H1 (cell line): ENCODE results near the gene RPTOR. TPM values are rescaled to one million over a fixed set of nuclear protein-coding genes. Genes with fewer than 3 reads are reported as not detected.

Source experiments
- CTCF ChIA-PET: fragments of 300-600 bp; sonication (Branson Sonifier 250); formaldehyde crosslinking; loops from one replicate; lab custom pipeline; 2021; ENCODE audit not compliant: partially characterized antibody; lab: Charles Lee
- POLR2A ChIA-PET: fragments of 300-600 bp; sonication (Branson Sonifier 250); formaldehyde crosslinking; loops from one replicate; lab custom pipeline; 2021; ENCODE audit warnings: inconsistent platforms; ENCODE audit not compliant: partially characterized antibody; lab: Charles Lee
- DNase-seq, 2 experiments: peaks; one replicate each; pipeline versions ENCODE4 v3.0.0 to v3.0.0-alpha.2; 2010 to 2022; ENCODE audit warnings: low spot score in 2 of 2, low read depth in 1 of 2, mixed read lengths in 1 of 2
- FAIRE-seq: peaks from 2 replicates; lab custom pipeline; 2011; peaks lifted over from hg19 to GRCh38; lab: Jason Lieb, UNC
- H2AFZ ChIP-seq: 2 replicates; pipeline ENCODE4 v1.8.1; 2012; ENCODE audit warnings: low read length, inconsistent platforms
- H2AK5ac ChIP-seq: 2 replicates; pipeline ENCODE4 v1.6.1; 2013; ENCODE audit warnings: low read depth, low read length
- H2BK120ac ChIP-seq: replicated peaks from 2 replicates; pipeline ENCODE3; 2013; ENCODE audit warnings: low read depth, low read length, inconsistent platforms
- H2BK12ac ChIP-seq: 2 replicates; pipeline ENCODE4 v1.6.1; 2013; ENCODE audit warnings: low read depth, low read length
- H2BK15ac ChIP-seq: 2 replicates; pipeline ENCODE4 v1.6.1; 2013; ENCODE audit warnings: low read length
- H2BK20ac ChIP-seq: 2 replicates; pipeline ENCODE4 v1.6.1; 2013; ENCODE audit warnings: low read length
- H2BK5ac ChIP-seq: 2 replicates; pipeline ENCODE4 v1.6.1; 2013; ENCODE audit warnings: low read depth, low read length
- H3K14ac ChIP-seq: 2 replicates; pipeline ENCODE4 v1.6.1; 2013; ENCODE audit warnings: inconsistent platforms; ENCODE audit not compliant: insufficient read length
- H3K18ac ChIP-seq: 2 replicates; pipeline ENCODE4 v1.6.1; 2013; ENCODE audit warnings: low read length; ENCODE audit errors: extremely low read depth
- H3K23ac ChIP-seq: 2 replicates; pipeline ENCODE4 v1.6.1; 2013; ENCODE audit warnings: inconsistent platforms; ENCODE audit not compliant: insufficient read length
- H3K23me2 ChIP-seq: 2 replicates; pipeline ENCODE4 v1.6.1; 2013; ENCODE audit warnings: low read depth, low read length
- H3K27ac ChIP-seq: 2 replicates; pipeline ENCODE4 v1.6.1; 2011; ENCODE audit warnings: low read depth, low read length, inconsistent platforms
- H3K27me3 ChIP-seq, 4 experiments: replicated peaks in 1 of 4; 1 replicate in 1 of 4; 2 replicates in 3 of 4; pipeline versions ENCODE4 v1.6.1 to v1.8.1; 2011 to 2013; ENCODE audit warnings: low read length in 3 of 4, mild to moderate bottlenecking in 3 of 4, inconsistent platforms in 2 of 4, mixed read lengths in 2 of 4, moderate library complexity in 1 of 4; ENCODE audit not compliant: control insufficient read depth in 3 of 4, insufficient read depth in 3 of 4; ENCODE audit errors: extremely low read depth in 1 of 4
- H3K36me3 ChIP-seq, 4 experiments: 2 replicates each; pipeline versions ENCODE4 v1.6.1 to v1.8.1; 2011 to 2013; ENCODE audit warnings: mild to moderate bottlenecking in 4 of 4, low read length in 3 of 4, moderate library complexity in 2 of 4, control low read depth in 1 of 4, inconsistent platforms in 1 of 4; ENCODE audit not compliant: insufficient read depth in 4 of 4, control insufficient read depth in 2 of 4
- H3K4ac ChIP-seq: replicated peaks from 2 replicates; pipeline ENCODE3; 2013; ENCODE audit warnings: low read length, low read depth, mixed read lengths, inconsistent platforms; ENCODE audit not compliant: insufficient read length
- H3K4me1 ChIP-seq, 4 experiments: replicated peaks in 1 of 4; 1 replicate in 1 of 4; 2 replicates in 3 of 4; pipeline versions ENCODE4 v1.6.1 to v1.8.1; 2011 to 2013; ENCODE audit warnings: low read length in 3 of 4, inconsistent platforms in 2 of 4, mixed read lengths in 1 of 4; ENCODE audit not compliant: insufficient read depth in 4 of 4, control insufficient read depth in 3 of 4
- H3K4me2 ChIP-seq, 2 experiments: 2 replicates each; pipeline versions ENCODE4 v1.6.1 to v1.8.1; 2011 to 2013; ENCODE audit warnings: low read depth in 2 of 2, low read length in 2 of 2, control low read depth in 1 of 2, inconsistent platforms in 1 of 2, mild to moderate bottlenecking in 1 of 2; ENCODE audit not compliant: insufficient read depth in 1 of 2
- H3K4me3 ChIP-seq, 4 experiments: fragments of 200-600, 300-600 bp in 1 of 4; sonication (generic), shearing (Covaris generic), sonication (Bioruptor Twin) in 1 of 4; 2 replicates each; pipeline versions ENCODE4 v1.5.1 to v1.8.1; 2011 to 2016; ENCODE audit warnings: low read length in 4 of 4, low read depth in 3 of 4, control low read depth in 2 of 4, inconsistent platforms in 2 of 4, mild to moderate bottlenecking in 2 of 4, mixed read lengths in 1 of 4, moderate library complexity in 1 of 4; ENCODE audit not compliant: insufficient read depth in 2 of 4; ENCODE audit errors: extremely low read depth in 1 of 4
- H3K56ac ChIP-seq: replicated peaks from 2 replicates; pipeline ENCODE3; 2013; ENCODE audit warnings: low read depth, mild to moderate bottlenecking, mixed read lengths, low read length, inconsistent platforms; ENCODE audit not compliant: insufficient read length
- H3K79me1 ChIP-seq: 2 replicates; pipeline ENCODE4 v1.6.1; 2013; ENCODE audit warnings: low read depth, low read length, control low read depth
- H3K79me2 ChIP-seq, 2 experiments: 2 replicates each; pipeline versions ENCODE4 v1.6.1 to v1.8.1; 2012 to 2013; ENCODE audit warnings: low read length in 2 of 2, mild to moderate bottlenecking in 2 of 2, inconsistent platforms in 1 of 2; ENCODE audit not compliant: insufficient read depth in 2 of 2, control insufficient read depth in 1 of 2
- H3K9ac ChIP-seq, 4 experiments: replicated peaks in 1 of 4; 1 replicate in 1 of 4; 2 replicates in 3 of 4; pipeline versions ENCODE4 v1.6.1 to v1.8.1; 2011 to 2013; ENCODE audit warnings: low read depth in 3 of 4, low read length in 3 of 4, control low read depth in 2 of 4, mild to moderate bottlenecking in 2 of 4, moderate library complexity in 2 of 4, inconsistent platforms in 1 of 4; ENCODE audit errors: extremely low read depth in 1 of 4
- H3K9me3 ChIP-seq, 2 experiments: 2 replicates each; pipeline versions ENCODE4 v1.6.1 to v1.8.1; 2012 to 2013; ENCODE audit warnings: mild to moderate bottlenecking in 2 of 2, moderate library complexity in 2 of 2, control low read depth in 1 of 2, inconsistent platforms in 1 of 2, low read depth in 1 of 2, low read length in 1 of 2, mixed read lengths in 1 of 2; ENCODE audit not compliant: insufficient read depth in 2 of 2
- H4K20me1 ChIP-seq, 2 experiments: replicated peaks in 1 of 2; 2 replicates each; pipeline versions ENCODE3 to v1.8.1; 2011 to 2013; ENCODE audit warnings: inconsistent platforms in 2 of 2, low read length in 2 of 2, mild to moderate bottlenecking in 1 of 2; ENCODE audit not compliant: insufficient read depth in 2 of 2, control insufficient read depth in 1 of 2
- H4K5ac ChIP-seq: 2 replicates; pipeline ENCODE4 v1.6.1; 2013; ENCODE audit warnings: low read length, low read depth, mixed read lengths, inconsistent platforms; ENCODE audit not compliant: insufficient read length
- H4K8ac ChIP-seq: 2 replicates; pipeline ENCODE4 v1.8.0; 2013; ENCODE audit warnings: mild to moderate bottlenecking, moderate library complexity, low read length, inconsistent platforms; ENCODE audit not compliant: insufficient read depth; ENCODE audit errors: extremely low read depth
- H4K91ac ChIP-seq: replicated peaks from 2 replicates; pipeline ENCODE3; 2013; ENCODE audit warnings: low read length, mixed read lengths, inconsistent platforms; ENCODE audit not compliant: insufficient read length
- BRCA1 ChIP-seq: IDR thresholded peaks from 2 replicates; pipeline ENCODE4 v1.6.1; 2012; ENCODE audit warnings: low read depth, low read length, improper control_type of control experiment
- CREB1 ChIP-seq: IDR thresholded peaks from 2 replicates; pipeline ENCODE4 v1.6.1; 2012; ENCODE audit warnings: inconsistent platforms
- KDM5A ChIP-seq: fragments of 200-600 bp; IDR thresholded peaks from 2 replicates; pipeline ENCODE4 v1.7.1; 2012; ENCODE audit warnings: mild to moderate bottlenecking, low read length, inconsistent platforms, mixed read lengths
- RNF2 ChIP-seq: fragments of 200-900, 300-1000 bp; sonication (generic); IDR thresholded peaks from 2 replicates; pipeline ENCODE4 v1.7.1; 2016; ENCODE audit warnings: borderline replicate concordance, low read depth, mild to moderate bottlenecking, antibody characterized with exemption, low read length; ENCODE audit not compliant: poor library complexity, severe bottlenecking; ENCODE audit errors: missing control alignments
- SAP30 ChIP-seq: fragments of 300-600 bp; sonication (generic); IDR thresholded peaks from 2 replicates; pipeline ENCODE4 v1.7.1; 2012; ENCODE audit warnings: low read length, moderate library complexity, mild to moderate bottlenecking, inconsistent platforms; ENCODE audit not compliant: insufficient read depth, insufficient replicate concordance
- SIN3A ChIP-seq, 2 experiments: IDR thresholded peaks in 1 of 2; conservative IDR thresholded peaks in 1 of 2; 2 replicates each; pipeline ENCODE4 v1.6.1; 2011 to 2012; ENCODE audit warnings: low read length in 2 of 2, improper control_type of control experiment in 1 of 2, low read depth in 1 of 2, mild to moderate bottlenecking in 1 of 2
- TBP ChIP-seq: IDR thresholded peaks from 2 replicates; pipeline ENCODE4 v1.6.1; 2011; ENCODE audit warnings: low read depth, low read length, improper control_type of control experiment
- WGBS, 2 experiments: shearing (Covaris generic) in 1 of 2; methylation state at CpG; one replicate each; pipeline versions ENCODE4 v1.1.6 to v1.1.7; 2013 to 2015; ENCODE audit warnings: low lambda C conversion rate in 2 of 2, mixed read lengths in 2 of 2, inconsistent platforms in 1 of 2, low coverage in 1 of 2, missing lambda C conversion rate in 1 of 2; ENCODE audit not compliant: insufficient replicate concordance in 2 of 2, insufficient coverage in 1 of 2, insufficient read length in 1 of 2; ENCODE audit errors: extremely low coverage in 1 of 2, missing lambda C conversion rate in 1 of 2; 5-methylcytosine and 5-hydroxymethylcytosine counted together
- polyA plus RNA-seq, 7 experiments: library from polyadenylated mRNA; depleted of rRNA in 3 of 7; stranded (reverse) in 5 of 7; unstranded in 2 of 7; fragments of >200 nt in 5 of 7; fragments of 200-250 nt in 2 of 7; gene quantifications; 1 replicate in 5 of 7; 2 replicates in 1 of 7; 4 replicates in 1 of 7; pipeline versions ENCODE4 v1.2.1 to v1.2.3, GENCODE V29; 2011 to 2013; ENCODE audit warnings: missing spikeins in 2 of 7, mixed read lengths in 2 of 7
- total RNA-seq: library from RNA; stranded (reverse); fragmentation: NEBNext Ultra II Directional; extraction: Animal tissue kit (Norgen Biotek cat#: 25700); gene quantifications from 2 replicates; pipeline ENCODE4 v1.2.1, GENCODE V29; 2021
- TF ChIP-seq, protein P1 (sequence below), 3 experiments: IDR thresholded peaks; 1 replicate in 2 of 3; 2 replicates in 1 of 3; pipeline versions ENCODE4 v1.5.1 to v1.6.1; 2011; ENCODE audit warnings: low read length in 3 of 3, mild to moderate bottlenecking in 3 of 3, inconsistent platforms in 2 of 3, low read depth in 1 of 3, moderate library complexity in 1 of 3; ENCODE audit not compliant: insufficient read depth in 1 of 3; ENCODE audit errors: control extremely low read depth in 1 of 3

The RPTOR gene
- total and polyA plus RNA-seq, 2 of the 8 experiments (the other 6 are each of a cell fraction or from before 2014, with no cell fraction given) = 6.9 to 28.7 TPM

DNA sequence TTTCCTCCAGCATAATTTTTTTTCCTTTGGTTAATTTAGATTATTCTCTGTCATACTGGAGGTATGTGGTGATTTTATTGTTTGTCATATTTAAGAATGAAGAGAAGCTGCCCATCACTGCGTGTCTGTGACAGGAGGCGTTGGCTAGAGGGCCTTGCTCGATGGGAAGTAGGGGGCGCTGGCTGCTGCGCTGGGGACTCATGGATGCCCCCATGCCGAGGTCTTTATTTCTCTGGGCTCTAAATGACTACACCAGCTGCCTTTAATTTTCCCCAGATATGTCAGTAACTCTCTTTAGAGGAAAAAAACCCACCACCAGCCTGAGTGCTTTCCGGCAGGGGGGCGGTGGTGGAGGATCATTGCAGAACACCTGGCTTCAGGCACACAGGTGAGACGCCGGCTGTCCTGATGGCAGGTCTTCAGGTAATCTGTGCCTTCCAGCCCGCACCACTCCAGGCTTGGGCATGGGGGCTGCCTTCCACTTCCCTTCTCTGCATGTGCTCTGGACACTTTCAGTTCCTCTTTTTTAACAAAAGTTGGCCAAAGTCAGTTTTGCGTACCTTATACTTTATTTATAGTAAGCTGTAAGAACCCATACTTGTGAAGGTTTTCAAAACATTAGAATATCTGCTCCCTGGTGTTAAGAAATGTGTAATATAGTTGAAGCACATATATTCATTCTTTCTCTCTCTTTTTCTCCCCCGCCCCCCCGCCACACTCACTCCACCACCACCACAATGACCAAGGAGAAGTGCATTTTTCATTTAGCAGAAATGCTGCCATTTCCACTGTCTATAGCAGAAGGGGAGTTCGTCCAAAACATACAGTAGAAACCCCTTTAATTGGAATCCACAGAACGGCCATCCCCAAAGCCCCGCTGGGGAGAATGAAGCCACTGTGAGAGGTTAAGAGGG lies 192.7 kb downstream of the RPTOR start:
- CTCF ChIA-PET = interaction anchor here (0.8 to 2.1 kb wide), 12 partner anchors 10 to 376 kb away, joined by 3 to 11 read pairs (median 3); no protein-coding TSS in a partner anchor
- Histone ChIP-seq H3K4me3 (no peak overlapping the region), H2BK5ac (no peak overlapping the region), H3K9me3 (peaks cover 9 to 10% of the 10 kb centered on the region in 2 experiments; a peak in 3 of 4 replicates), H2AK5ac (no peak overlapping the region), H3K23ac (no peak overlapping the region), H3K4me1 (peaks cover 0 to 2% (median 0%) of the 10 kb centered on the region in 4 experiments; a peak in 2 of 7 replicates), H2AFZ (no peak overlapping the region), H4K8ac (no peak overlapping the region), H3K27me3 (no peaks in the 10 kb centered on the region), H3K79me2 (no peaks in the 10 kb centered on the region; a peak in 1 of 4 replicates), H3K79me1 (peaks cover 2% of the 10 kb centered on the region; the same call in 1 of the 2 replicates), H3K27ac (no peak overlapping the region), H3K18ac (no peak overlapping the region), H3K14ac (no peak overlapping the region), H4K5ac (no peak overlapping the region), H3K9ac (no peak overlapping the region), H2BK12ac (no peak overlapping the region), H3K56ac (no peak overlapping the region), H3K4me2 (no peak overlapping the region), H4K20me1 (no peaks in the 10 kb centered on the region), H4K91ac (no peak overlapping the region), H3K36me3 (peaks cover 0 to 3% (median 0%) of the 10 kb centered on the region in 4 experiments; a peak in 2 of 8 replicates), H3K4ac (no peak overlapping the region), H2BK20ac (no peak overlapping the region), H2BK120ac (no peak overlapping the region), H2BK15ac (no peak overlapping the region), H3K23me2 (peaks cover 2% of the 10 kb centered on the region; the same call in 1 of the 2 replicates)
- 90% methylated on average over 17 of the region's 17 CpGs; no CpG with 5 or more reads in 1 of the 2 experiments for WGBS, 2 experiments
- POLR2A ChIA-PET = no interaction called here
- no peak for DNase-seq
- no peak for FAIRE-seq
- TF ChIP-seq, protein P1, sequence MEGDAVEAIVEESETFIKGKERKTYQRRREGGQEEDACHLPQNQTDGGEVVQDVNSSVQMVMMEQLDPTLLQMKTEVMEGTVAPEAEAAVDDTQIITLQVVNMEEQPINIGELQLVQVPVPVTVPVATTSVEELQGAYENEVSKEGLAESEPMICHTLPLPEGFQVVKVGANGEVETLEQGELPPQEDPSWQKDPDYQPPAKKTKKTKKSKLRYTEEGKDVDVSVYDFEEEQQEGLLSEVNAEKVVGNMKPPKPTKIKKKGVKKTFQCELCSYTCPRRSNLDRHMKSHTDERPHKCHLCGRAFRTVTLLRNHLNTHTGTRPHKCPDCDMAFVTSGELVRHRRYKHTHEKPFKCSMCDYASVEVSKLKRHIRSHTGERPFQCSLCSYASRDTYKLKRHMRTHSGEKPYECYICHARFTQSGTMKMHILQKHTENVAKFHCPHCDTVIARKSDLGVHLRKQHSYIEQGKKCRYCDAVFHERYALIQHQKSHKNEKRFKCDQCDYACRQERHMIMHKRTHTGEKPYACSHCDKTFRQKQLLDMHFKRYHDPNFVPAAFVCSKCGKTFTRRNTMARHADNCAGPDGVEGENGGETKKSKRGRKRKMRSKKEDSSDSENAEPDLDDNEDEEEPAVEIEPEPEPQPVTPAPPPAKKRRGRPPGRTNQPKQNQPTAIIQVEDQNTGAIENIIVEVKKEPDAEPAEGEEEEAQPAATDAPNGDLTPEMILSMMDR (IDR thresholded peaks at IDR 0.05; ENCODE audit: control extremely low read depth in 1 of 3, insufficient read depth in 1 of 3, low read depth in 1 of 3, low read length in 3 of 3) = peak; percentile 30 to 57 (median 32); a peak in 3 of 4 replicates
- no peak for TF ChIP-seq SAP30
- TF ChIP-seq SIN3A (conservative IDR thresholded peaks at IDR 0.05 in 1 of 2, IDR thresholded peaks at IDR 0.05 in 1 of 2; ENCODE audit: low read depth in 1 of 2, low read length in 2 of 2) = no peak
- TF ChIP-seq TBP = no peak
- no peak for TF ChIP-seq RNF2
- no peak for TF ChIP-seq KDM5A
- no peak for TF ChIP-seq BRCA1
- no peak for TF ChIP-seq CREB1
